GM23338 (cell line): ENCODE data around the gene EARS2. TPM values are rescaled to one million over a fixed set of nuclear protein-coding genes. Genes with fewer than 3 reads are reported as not detected.
"Not testable (repeated sequence)": the region's sequence is repeated elsewhere in the genome, so short reads cannot be mapped to it uniquely, and the experiment has no call there.

Experiments
- ATAC-seq: fragments of 200-7000 bp; cut with Tn5 transposase; 3 replicates; pipeline ENCODE4 v1.9.1; 2020
- DNase-seq: peaks from one replicate; pipeline ENCODE4 v3.0.0-alpha.2; 2015; ENCODE audit warnings: low spot score
- H2AFZ ChIP-seq: fragments of 200-600 bp; sonication (generic); 2 replicates; pipeline ENCODE4 v1.8.0; 2016; ENCODE audit warnings: antibody characterized with exemption, mild to moderate bottlenecking, moderate library complexity
- H3F3A ChIP-seq: fragments of 200-600 bp; sonication (generic); replicated peaks from 2 replicates; pipeline ENCODE4 v1.8.0; 2017; ENCODE audit warnings: antibody characterized with exemption, mixed run types, low read depth
- H3K27ac ChIP-seq: fragments of 200-600 bp; sonication (generic); 2 replicates; pipeline ENCODE4 v1.6.1; 2016; ENCODE audit warnings: low read depth
- H3K27me3 ChIP-seq: fragments of 200-600 bp; sonication (generic); 2 replicates; pipeline ENCODE4 v1.8.0; 2016; ENCODE audit warnings: mild to moderate bottlenecking, mixed run types, moderate library complexity; ENCODE audit not compliant: insufficient read depth
- H3K36me3 ChIP-seq: fragments of 200-600 bp; sonication (generic); 2 replicates; pipeline ENCODE4 v1.8.0; 2016; ENCODE audit warnings: mild to moderate bottlenecking; ENCODE audit not compliant: insufficient read depth
- H3K4me1 ChIP-seq: fragments of 200-600 bp; sonication (generic); 2 replicates; pipeline ENCODE4 v1.8.0; 2016; ENCODE audit warnings: mild to moderate bottlenecking, moderate library complexity; ENCODE audit not compliant: insufficient read depth
- H3K4me2 ChIP-seq: fragments of 200-600 bp; sonication (generic); 2 replicates; pipeline ENCODE4 v1.7.1; 2017; ENCODE audit warnings: mixed run types
- H3K4me3 ChIP-seq: fragments of 200-600 bp; sonication (generic); 2 replicates; pipeline ENCODE4 v1.6.1; 2016; ENCODE audit warnings: mixed run types
- H3K79me2 ChIP-seq: fragments of 200-600 bp; sonication (generic); replicated peaks from 2 replicates; pipeline ENCODE4 v1.8.0; 2017; ENCODE audit warnings: mild to moderate bottlenecking; ENCODE audit not compliant: insufficient read depth
- H3K9me2 ChIP-seq: fragments of 200-600 bp; sonication (generic); 2 replicates; pipeline ENCODE4 v1.8.0; 2017; ENCODE audit not compliant: insufficient read depth
- H4K20me1 ChIP-seq: fragments of 200-600 bp; sonication (generic); replicated peaks from 2 replicates; pipeline ENCODE4 v1.8.0; 2017; ENCODE audit warnings: mild to moderate bottlenecking; ENCODE audit not compliant: insufficient read depth
- H3K27ac Mint-ChIP-seq: 2 replicates; pipeline ENCODE4 v1.8.0; 2020; ENCODE audit warnings: inconsistent platforms, mild to moderate bottlenecking, moderate library complexity, mixed read lengths
- H3K27me3 Mint-ChIP-seq: 3 replicates; pipeline ENCODE4 v1.8.0; 2022; ENCODE audit warnings: low read depth, mild to moderate bottlenecking, moderate library complexity, mixed read lengths, inconsistent platforms; ENCODE audit not compliant: insufficient read depth, poor library complexity
- H3K36me3 Mint-ChIP-seq: 3 replicates; pipeline ENCODE4 v1.8.0; 2021; ENCODE audit warnings: low read depth, mild to moderate bottlenecking, inconsistent platforms, moderate library complexity, mixed read lengths
- H3K4me1 Mint-ChIP-seq: 3 replicates; pipeline ENCODE4 v1.8.0; 2020; ENCODE audit warnings: mild to moderate bottlenecking, inconsistent platforms, mixed read lengths
- H3K4me3 Mint-ChIP-seq: 3 replicates; pipeline ENCODE4 v1.8.0; 2021; ENCODE audit warnings: moderate library complexity, mild to moderate bottlenecking, inconsistent platforms, mixed read lengths
- H3K9me3 Mint-ChIP-seq: 3 replicates; pipeline ENCODE4 v1.8.0; 2020; ENCODE audit warnings: moderate library complexity, mild to moderate bottlenecking, inconsistent platforms, mixed read lengths
- CTCF ChIP-seq, 2 experiments: fragments of 200-600 bp in 1 of 2; sonication (generic) in 1 of 2; conservative IDR thresholded peaks; 2 replicates each; pipeline versions ENCODE4 v1.5.1 to v1.6.1; 2016 to 2017; ENCODE audit warnings: antibody characterized with exemption in 2 of 2, low read depth in 2 of 2, mild to moderate bottlenecking in 2 of 2, moderate library complexity in 1 of 2
- REST ChIP-seq: IDR thresholded peaks from one replicate; pipeline ENCODE4 v1.6.1; 2018; ENCODE audit warnings: antibody characterized with exemption; ENCODE audit not compliant: unreplicated experiment
- ZNF114 ChIP-seq: fragments of 250-450 bp; sonication (Bioruptor Pico); IDR thresholded peaks from 2 replicates; pipeline ENCODE4 v1.5.0; 2020; ENCODE audit warnings: mild to moderate bottlenecking, moderate library complexity
- polyA plus RNA-seq: library from polyadenylated mRNA; unstranded; fragments of >200 nt; fragmentation: Nextera tagmentation; extraction: Ambion mirVana; gene quantifications from 2 replicates; pipeline ENCODE4 v1.2.1, GENCODE V29; 2016
- total RNA-seq: library from RNA; depleted of rRNA; stranded (reverse); fragments of >200 nt; shearing (Covaris generic); gene quantifications from 2 replicates; pipeline ENCODE4 v1.2.3, GENCODE V29; 2014

The EARS2 gene
- total and polyA plus RNA-seq, 2 experiments from 2014 or later, result 22.6 to 89.1 TPM

GRCh38 chr16:23511731-23512130, 45.4 kb downstream of the EARS2 start:
- H2AFZ ChIP-seq, result no peak overlapping the region
- no peak overlapping the region for H3K27ac ChIP-seq
- H3K36me3 ChIP-seq, result no peaks in the 10 kb centered on the region; the same call in 1 of the 2 replicates
- DNase-seq (no peak), ATAC-seq (no peak)
- Mint-ChIP-seq H3K36me3 (peaks cover 17% of the 10 kb centered on the region), H3K9me3 (no peaks in the 10 kb centered on the region; the same call in 2 of the 3 replicates), H3K4me1 (peaks cover 13% of the 10 kb centered on the region), H3K27ac (no peak overlapping the region), H3K4me3 (peak overlapping the region; percentile 35; the same call in 2 of the 3 replicates), H3K27me3 (peaks cover 5% of the 10 kb centered on the region)
- no peak overlapping the region for H3K4me2 ChIP-seq
- no peaks in the 10 kb centered on the region for H3K9me2 ChIP-seq
- TF ChIP-seq CTCF (conservative IDR thresholded peaks at IDR 0.05; ENCODE audit: low read depth in 2 of 2) (no peak), REST (no peak), ZNF114 (CRISPR knock-in tag) (no peak)
- H3K4me3 ChIP-seq, result no peak overlapping the region
- no peaks in the 10 kb centered on the region for H3F3A ChIP-seq
- no peaks in the 10 kb centered on the region for H3K27me3 ChIP-seq
- peaks cover 22% of the 10 kb centered on the region for H4K20me1 ChIP-seq
- H3K4me1 ChIP-seq, result peaks cover 10% of the 10 kb centered on the region; the same call in 1 of the 2 replicates
- H3K79me2 ChIP-seq, result peaks cover 31% of the 10 kb centered on the region

GRCh38 chr16:23510915-23511270, 46.3 kb downstream of the EARS2 start:
- H3K36me3 ChIP-seq, H3K9me3 Mint-ChIP-seq, H3K27ac Mint-ChIP-seq, H3K9me2 ChIP-seq, H3K27ac ChIP-seq, H2AFZ ChIP-seq, ATAC-seq, H3K27me3 Mint-ChIP-seq, DNase-seq, H3K27me3 ChIP-seq, H3F3A ChIP-seq: not testable (repeated sequence)
- Mint-ChIP-seq H3K4me1 (peaks cover 21% of the 10 kb centered on the region), H3K36me3 (peaks cover 19% of the 10 kb centered on the region), H3K4me3 (peak overlapping the region; percentile 78)
- Histone ChIP-seq H3K79me2 (peaks cover 40% of the 10 kb centered on the region), H3K4me1 (peaks cover 15% of the 10 kb centered on the region; the same call in 1 of the 2 replicates), H3K4me3 (peak overlapping the region; percentile 72), H3K4me2 (peak overlapping the region; percentile 89), H4K20me1 (peaks cover 31% of the 10 kb centered on the region)
